Measurements from ENCODE around the gene NTSR2.

NTSR2 gene

GRCh38 chr2:11678306-11678960 lies 8.4 kb upstream of the NTSR2 start:
- no peak overlapping the region for H3K4ac ChIP-seq (ENCODE audit: low read length)
- no peak overlapping the region for H3K18ac ChIP-seq (ENCODE audit: low read length)
- H2BK12ac ChIP-seq (ENCODE audit: low read length) = no peak overlapping the region
- no peak overlapping the region for H4K8ac ChIP-seq (ENCODE audit: low read depth, low read length)
- peaks cover 0 to 58% (median 0%) of the 10 kb centered on the region in 3 experiments for H3K27me3 ChIP-seq (ENCODE audit: control insufficient read depth in 3 of 3, insufficient read depth in 3 of 3, low read depth in 1 of 3, low read length in 3 of 3)
- no peak overlapping the region for H3K14ac ChIP-seq (ENCODE audit: low read length)
- H3K4me2 ChIP-seq (ENCODE audit: insufficient read depth, low read length, poor library complexity, severe bottlenecking) = no peak overlapping the region
- no peak overlapping the region for H3K9ac ChIP-seq (ENCODE audit: low read depth, low read length, poor library complexity)
- H2AFZ ChIP-seq (ENCODE audit: low read length) = no peak overlapping the region
- H4K91ac ChIP-seq (ENCODE audit: low read depth, low read length, poor library complexity) = no peak overlapping the region
- no peak for DNase-seq (ENCODE audit: low spot score)
- H3K36me3 ChIP-seq (replicated peaks in 1 of 2; ENCODE audit: control insufficient read depth in 2 of 2, insufficient read depth in 2 of 2, low read length in 2 of 2) = no peaks in the 10 kb centered on the region
- no peak overlapping the region for H3K27ac ChIP-seq (replicated peaks; ENCODE audit: low read length)
- no peak overlapping the region for H2BK5ac ChIP-seq (ENCODE audit: low read length)
- no peaks in the 10 kb centered on the region for H3K79me1 ChIP-seq (ENCODE audit: low read depth, low read length)
- H2AK5ac ChIP-seq (ENCODE audit: low read depth, low read length) = no peak overlapping the region
- H3K4me3 ChIP-seq (ENCODE audit: low read length in 2 of 2) = no peak overlapping the region
- H3K9me3 ChIP-seq (replicated peaks in 1 of 2; ENCODE audit: control insufficient read depth in 2 of 2, insufficient read depth in 1 of 2, low read depth in 1 of 2, low read length in 2 of 2) = peaks cover 0 to 2% of the 10 kb centered on the region in 2 donors
- H3K23ac ChIP-seq (ENCODE audit: low read depth, low read length, poor library complexity) = no peak overlapping the region
- H2BK120ac ChIP-seq (ENCODE audit: low read depth, low read length) = no peak overlapping the region
- peaks cover 5% of the 10 kb centered on the region in 2 donors for H3K4me1 ChIP-seq (ENCODE audit: control insufficient read depth in 2 of 2, insufficient read depth in 1 of 2, low read depth in 1 of 2, low read length in 2 of 2)
- no peak overlapping the region for H2BK15ac ChIP-seq (ENCODE audit: low read length)
- no CpG with 5 or more reads among the region's 14 CpGs for WGBS, 2 donors (ENCODE audit: extremely low coverage in 2 of 2, insufficient read length in 2 of 2, insufficient replicate concordance in 1 of 2)

GRCh38 chr2:11677136-11678055 lies 7.4 kb upstream of the NTSR2 start:
- H3K36me3 ChIP-seq (replicated peaks in 1 of 2; ENCODE audit: control insufficient read depth in 2 of 2, insufficient read depth in 2 of 2, low read length in 2 of 2) = no peaks in the 10 kb centered on the region
- H3K4me2 ChIP-seq (ENCODE audit: insufficient read depth, low read length, poor library complexity, severe bottlenecking) = no peak overlapping the region
- H3K4me1 ChIP-seq (ENCODE audit: control insufficient read depth in 2 of 2, insufficient read depth in 1 of 2, low read depth in 1 of 2, low read length in 2 of 2) = peaks cover 5% of the 10 kb centered on the region in 2 donors
- H3K9ac ChIP-seq (ENCODE audit: low read depth, low read length, poor library complexity) = no peak overlapping the region
- H3K14ac ChIP-seq (ENCODE audit: low read length) = no peak overlapping the region
- no peak overlapping the region for H3K4ac ChIP-seq (ENCODE audit: low read length)
- H3K27me3 ChIP-seq (ENCODE audit: control insufficient read depth in 3 of 3, insufficient read depth in 3 of 3, low read depth in 1 of 3, low read length in 3 of 3) = peaks cover 0 to 54% (median 0%) of the 10 kb centered on the region in 3 experiments
- H4K91ac ChIP-seq (ENCODE audit: low read depth, low read length, poor library complexity) = no peak overlapping the region
- H2BK15ac ChIP-seq (ENCODE audit: low read length) = no peak overlapping the region
- no peak overlapping the region for H2BK5ac ChIP-seq (ENCODE audit: low read length)
- no peak for DNase-seq (ENCODE audit: low spot score)
- H2BK12ac ChIP-seq (ENCODE audit: low read length) = no peak overlapping the region
- H3K9me3 ChIP-seq (replicated peaks in 1 of 2; ENCODE audit: control insufficient read depth in 2 of 2, insufficient read depth in 1 of 2, low read depth in 1 of 2, low read length in 2 of 2) = peaks cover 0 to 2% of the 10 kb centered on the region in 2 donors
- no peak overlapping the region for H2AK5ac ChIP-seq (ENCODE audit: low read depth, low read length)
- WGBS, 2 donors (ENCODE audit: extremely low coverage in 2 of 2, insufficient read length in 2 of 2, insufficient replicate concordance in 1 of 2) = no CpG with 5 or more reads among the region's 27 CpGs
- H3K79me1 ChIP-seq (ENCODE audit: low read depth, low read length) = no peaks in the 10 kb centered on the region
- no peak overlapping the region for H4K8ac ChIP-seq (ENCODE audit: low read depth, low read length)
- peak overlapping the region; percentile 7 for H2AFZ ChIP-seq (ENCODE audit: low read length)
- no peak overlapping the region for H3K27ac ChIP-seq (replicated peaks; ENCODE audit: low read length)
- H3K23ac ChIP-seq (ENCODE audit: low read depth, low read length, poor library complexity) = no peak overlapping the region
- peak overlapping the region; percentile 52 for H3K18ac ChIP-seq (ENCODE audit: low read length)
- no peak overlapping the region for H3K4me3 ChIP-seq (ENCODE audit: low read length in 2 of 2)
- peak overlapping the region; percentile 49 for H2BK120ac ChIP-seq (ENCODE audit: low read depth, low read length)

- H2BK12ac ChIP-seq (ENCODE audit: low read length) = no peak overlapping the region
- WGBS, 2 donors (ENCODE audit: extremely low coverage in 2 of 2, insufficient read length in 2 of 2, insufficient replicate concordance in 1 of 2) = no CpG with 5 or more reads among the region's 11 CpGs
Observed at GRCh38 chr2:11676640-11677039, 6.6 kb upstream of the NTSR2 start.

More at GRCh38 chr2:11676640-11677039, 6.6 kb upstream of the NTSR2 start:
- no peak overlapping the region for H3K9ac ChIP-seq (ENCODE audit: low read depth, low read length, poor library complexity)
- no peak overlapping the region for H3K14ac ChIP-seq (ENCODE audit: low read length)
- H2BK5ac ChIP-seq (ENCODE audit: low read length) = no peak overlapping the region
- peaks cover 0 to 2% of the 10 kb centered on the region in 2 donors for H3K9me3 ChIP-seq (replicated peaks in 1 of 2; ENCODE audit: control insufficient read depth in 2 of 2, insufficient read depth in 1 of 2, low read depth in 1 of 2, low read length in 2 of 2)
- H2BK120ac ChIP-seq (ENCODE audit: low read depth, low read length) = no peak overlapping the region
- no peak overlapping the region for H3K4me2 ChIP-seq (ENCODE audit: insufficient read depth, low read length, poor library complexity, severe bottlenecking)
- H3K36me3 ChIP-seq (replicated peaks in 1 of 2; ENCODE audit: control insufficient read depth in 2 of 2, insufficient read depth in 2 of 2, low read length in 2 of 2) = no peaks in the 10 kb centered on the region
- no peak overlapping the region for H3K4me3 ChIP-seq (ENCODE audit: low read length in 2 of 2)
- H3K18ac ChIP-seq (ENCODE audit: low read length) = peak overlapping the region; percentile 53
- no peak for DNase-seq (ENCODE audit: low spot score)
- H3K4me1 ChIP-seq (ENCODE audit: control insufficient read depth in 2 of 2, insufficient read depth in 1 of 2, low read depth in 1 of 2, low read length in 2 of 2) = peaks cover 2 to 5% of the 10 kb centered on the region in 2 donors
- peaks cover 0 to 54% (median 0%) of the 10 kb centered on the region in 3 experiments for H3K27me3 ChIP-seq (ENCODE audit: control insufficient read depth in 3 of 3, insufficient read depth in 3 of 3, low read depth in 1 of 3, low read length in 3 of 3)
- no peak overlapping the region for H3K4ac ChIP-seq (ENCODE audit: low read length)
- no peaks in the 10 kb centered on the region for H3K79me1 ChIP-seq (ENCODE audit: low read depth, low read length)
- no peak overlapping the region for H2BK15ac ChIP-seq (ENCODE audit: low read length)
- no peak overlapping the region for H4K91ac ChIP-seq (ENCODE audit: low read depth, low read length, poor library complexity)
- no peak overlapping the region for H2AK5ac ChIP-seq (ENCODE audit: low read depth, low read length)
- no peak overlapping the region for H3K23ac ChIP-seq (ENCODE audit: low read depth, low read length, poor library complexity)
- H3K27ac ChIP-seq (replicated peaks; ENCODE audit: low read length) = no peak overlapping the region
- H2AFZ ChIP-seq (ENCODE audit: low read length) = no peak overlapping the region
- H4K8ac ChIP-seq (ENCODE audit: low read depth, low read length) = no peak overlapping the region

Measured in neuronal stem cell (in vitro differentiated cells).